ENCODE results near the gene RGS3. TPM values are rescaled to one million over a fixed set of nuclear protein-coding genes. Genes with fewer than 3 reads are reported as not detected.

The RGS3 gene
- total RNA-seq, 3 donors from 2014 or later = 65.9 to 83.8 (median 70.7) TPM

DNA sequence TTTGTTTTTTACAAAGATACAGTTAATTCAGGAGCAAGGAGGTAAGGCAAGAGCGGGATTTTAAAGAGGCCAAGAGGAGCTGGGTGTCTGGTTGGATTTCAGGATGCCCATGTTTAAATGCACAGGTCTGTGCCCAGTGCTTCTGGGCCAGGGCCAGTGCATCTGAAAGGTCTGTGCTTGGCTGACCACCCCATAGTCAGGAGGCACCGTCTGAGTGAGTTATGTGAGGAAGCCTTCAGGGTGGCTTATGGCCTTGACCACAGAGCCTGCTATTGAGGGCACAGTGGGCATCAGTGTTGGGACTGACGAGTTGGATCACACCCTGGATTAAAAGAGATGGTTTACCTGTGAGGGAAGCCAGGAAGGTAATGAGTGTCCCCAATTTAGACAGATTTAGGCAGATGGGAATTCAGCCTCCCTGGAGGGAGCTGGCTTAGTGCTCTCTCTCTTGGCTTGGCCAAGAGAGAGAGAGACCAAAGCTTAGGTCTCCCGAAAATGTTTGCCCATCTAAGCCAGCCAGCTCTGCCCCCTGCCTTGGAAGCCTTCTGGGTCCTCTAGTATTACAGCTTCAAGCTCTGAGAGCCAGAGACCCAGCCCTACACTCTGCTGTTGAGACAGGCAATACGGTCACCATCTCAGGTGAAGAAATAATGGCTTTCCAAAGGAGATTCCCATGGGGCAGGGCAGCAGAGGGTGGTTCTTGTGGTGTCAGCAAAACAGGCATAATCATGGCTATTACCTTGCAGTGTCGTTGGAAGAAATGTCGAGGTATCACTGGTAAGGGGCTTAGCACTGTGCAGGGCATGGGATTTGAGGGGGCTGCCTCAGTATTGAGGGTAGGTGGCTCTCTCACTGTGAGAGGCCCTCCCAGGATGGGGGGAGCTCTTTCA lies 68.6 kb downstream of the RGS3 start:
- Histone ChIP-seq H3K4me3 (no peak overlapping the region), H3K36me3 (ENCODE audit: low read depth) (no peaks in the 10 kb centered on the region), H3K4me1 (ENCODE audit: low read depth) (peaks cover 12% of the 10 kb centered on the region), H3K9me3 (no peaks in the 10 kb centered on the region)
- DNase-seq (no peak), ATAC-seq (no peak)
- intact Hi-C loops (cut with DNase I, micrococcal nuclease) = no loop called here
- TF ChIP-seq, protein P1, sequence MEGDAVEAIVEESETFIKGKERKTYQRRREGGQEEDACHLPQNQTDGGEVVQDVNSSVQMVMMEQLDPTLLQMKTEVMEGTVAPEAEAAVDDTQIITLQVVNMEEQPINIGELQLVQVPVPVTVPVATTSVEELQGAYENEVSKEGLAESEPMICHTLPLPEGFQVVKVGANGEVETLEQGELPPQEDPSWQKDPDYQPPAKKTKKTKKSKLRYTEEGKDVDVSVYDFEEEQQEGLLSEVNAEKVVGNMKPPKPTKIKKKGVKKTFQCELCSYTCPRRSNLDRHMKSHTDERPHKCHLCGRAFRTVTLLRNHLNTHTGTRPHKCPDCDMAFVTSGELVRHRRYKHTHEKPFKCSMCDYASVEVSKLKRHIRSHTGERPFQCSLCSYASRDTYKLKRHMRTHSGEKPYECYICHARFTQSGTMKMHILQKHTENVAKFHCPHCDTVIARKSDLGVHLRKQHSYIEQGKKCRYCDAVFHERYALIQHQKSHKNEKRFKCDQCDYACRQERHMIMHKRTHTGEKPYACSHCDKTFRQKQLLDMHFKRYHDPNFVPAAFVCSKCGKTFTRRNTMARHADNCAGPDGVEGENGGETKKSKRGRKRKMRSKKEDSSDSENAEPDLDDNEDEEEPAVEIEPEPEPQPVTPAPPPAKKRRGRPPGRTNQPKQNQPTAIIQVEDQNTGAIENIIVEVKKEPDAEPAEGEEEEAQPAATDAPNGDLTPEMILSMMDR (IDR thresholded peaks at IDR 0.05) = no peak

DNA sequence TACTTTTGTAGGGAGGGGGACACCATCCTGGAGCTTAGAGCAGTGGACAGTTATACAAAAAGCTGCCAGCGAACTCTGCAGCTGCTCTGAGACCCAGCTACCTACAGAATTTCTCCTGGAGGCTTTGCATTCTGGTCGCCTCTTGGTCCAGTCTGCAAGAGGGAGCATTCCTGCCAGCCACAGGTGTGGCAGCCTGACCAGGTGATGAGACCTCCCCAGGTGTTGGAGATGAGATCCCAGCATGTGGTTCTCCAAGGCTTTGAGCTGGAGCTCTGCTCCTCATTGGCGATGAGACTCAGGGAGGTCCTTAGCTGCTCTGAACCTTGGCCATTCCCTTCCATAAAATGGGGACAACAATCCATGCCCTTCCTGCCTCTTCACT lies 69.3 kb downstream of the RGS3 start:
- no peaks in the 10 kb centered on the region for H3K36me3 ChIP-seq (ENCODE audit: low read depth)
- TF ChIP-seq, protein P1 (IDR thresholded peaks at IDR 0.05) = no peak
- intact Hi-C loops (cut with DNase I, micrococcal nuclease) = no loop called here
- no peak overlapping the region for H3K4me3 ChIP-seq
- ATAC-seq (no peak), DNase-seq (no peak)
- no peaks in the 10 kb centered on the region for H3K9me3 ChIP-seq
- peaks cover 6% of the 10 kb centered on the region for H3K4me1 ChIP-seq (ENCODE audit: low read depth)

- peaks cover 1% of the 10 kb centered on the region for H3K4me1 ChIP-seq (ENCODE audit: low read depth)
- intact Hi-C loops (cut with DNase I, micrococcal nuclease) = no loop called here
- DNase-seq (no peak), ATAC-seq (no peak)
- no peaks in the 10 kb centered on the region for H3K9me3 ChIP-seq
- H3K36me3 ChIP-seq (ENCODE audit: low read depth) = no peaks in the 10 kb centered on the region
- TF ChIP-seq, protein P1 (IDR thresholded peaks at IDR 0.05) = no peak
- no peak overlapping the region for H3K4me3 ChIP-seq
Observed at GRCh38 chr9:113533335-113534225, 70.1 kb downstream of the RGS3 start.

GRCh38 chr9:113535756-113536155 lies 72.2 kb downstream of the RGS3 start:
- no peak for DNase-seq
- TF ChIP-seq, protein P1 (IDR thresholded peaks at IDR 0.05) = no peak
- intact Hi-C loops (cut with DNase I, micrococcal nuclease) = no loop called here
- Histone ChIP-seq H3K36me3 (ENCODE audit: low read depth) (no peaks in the 10 kb centered on the region), H3K4me3 (no peak overlapping the region), H3K9me3 (no peaks in the 10 kb centered on the region), H3K4me1 (ENCODE audit: low read depth) (no peaks in the 10 kb centered on the region)
- ATAC-seq = no peak

DNA sequence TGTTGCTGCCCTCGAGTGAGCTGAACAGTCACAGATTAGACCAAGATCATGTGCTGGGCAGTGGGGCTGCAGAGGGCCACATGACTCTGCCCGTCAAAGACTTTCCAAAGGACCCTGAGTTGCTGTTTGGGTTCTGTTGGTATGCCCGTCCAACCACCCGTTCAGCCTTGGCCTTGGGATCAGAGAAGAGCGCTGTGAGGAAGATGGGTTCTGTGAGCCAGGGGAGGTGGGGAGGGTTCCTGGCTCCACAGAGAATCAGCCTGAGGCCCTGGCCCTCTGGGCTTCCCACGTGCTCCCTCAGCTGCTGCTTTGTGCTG lies 72.6 kb downstream of the RGS3 start:
- intact Hi-C loops (cut with DNase I, micrococcal nuclease) = no loop called here
- TF ChIP-seq, protein P1 (IDR thresholded peaks at IDR 0.05) = no peak
- no peaks in the 10 kb centered on the region for H3K4me1 ChIP-seq (ENCODE audit: low read depth)
- no peak overlapping the region for H3K4me3 ChIP-seq
- ATAC-seq (no peak), DNase-seq (no peak)
- H3K9me3 ChIP-seq = no peaks in the 10 kb centered on the region
- H3K36me3 ChIP-seq (ENCODE audit: low read depth) = no peaks in the 10 kb centered on the region
